Islet precursor cell (in vitro differentiated cells): ENCODE results near the gene DUOX2.
"Not testable (repeated sequence)": the region's sequence is repeated elsewhere in the genome, so short reads cannot be mapped to it uniquely, and the experiment has no call there.

Source experiments
- DNase-seq: peaks from one replicate; pipeline ENCODE4 v3.0.0-alpha.2; 2018

Gene DUOX2

GRCh38 chr15:45058690-45059675 lies 55.0 kb downstream of the DUOX2 start:
- DNase-seq = not testable (repeated sequence)

GRCh38 chr15:45052676-45053075 lies 61.3 kb downstream of the DUOX2 start:
- DNase-seq = not testable (repeated sequence)

GRCh38 chr15:45050587-45050986 lies 63.4 kb downstream of the DUOX2 start:
- no peak for DNase-seq

- DNase-seq = no peak
Measured at GRCh38 chr15:45048794-45049631, 65.0 kb downstream of the DUOX2 start.

- DNase-seq = not testable (repeated sequence)
Measured at GRCh38 chr15:45048449-45048793, 65.6 kb downstream of the DUOX2 start.

- not testable (repeated sequence) for DNase-seq
Measured at GRCh38 chr15:45044270-45044669, 69.7 kb downstream of the DUOX2 start.

GRCh38 chr15:45042859-45043258 lies 71.1 kb downstream of the DUOX2 start:
- DNase-seq = not testable (repeated sequence)
